Hematopoietic multipotent progenitor cell treated with erythropoietin and hydrocortisone succinate and interleukin-3 and kit ligand, for 8 days (in vitro differentiated cells): ENCODE measurements around the gene TEAD1.

Experiments
- DNase-seq: peaks from one replicate; pipeline ENCODE4 v3.0.0-alpha.2; 2015

Gene TEAD1

DNA sequence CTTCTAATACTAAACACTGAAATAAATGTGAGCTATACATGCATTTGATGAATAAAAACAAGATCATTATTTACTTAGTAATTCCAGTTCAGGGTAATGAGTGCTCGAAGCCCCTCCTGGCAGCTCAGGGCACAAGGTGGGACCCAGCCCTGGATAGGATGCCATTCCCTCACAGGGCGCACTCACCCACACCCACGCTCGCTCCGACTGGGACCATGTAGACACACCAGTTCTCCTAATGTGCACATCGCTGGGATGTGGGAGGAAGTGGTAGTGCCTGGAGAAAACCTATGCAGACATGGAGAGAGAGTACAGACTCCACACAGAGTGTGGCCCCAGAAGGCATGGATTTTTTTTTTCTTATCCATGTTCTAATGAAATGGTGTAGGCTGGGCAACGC lies 290.4 kb downstream of the TEAD1 start:
- DNase-seq: no peak

GRCh38 chr11:12966002-12966401 lies 291.8 kb downstream of the TEAD1 start:
- DNase-seq: no peak

DNA sequence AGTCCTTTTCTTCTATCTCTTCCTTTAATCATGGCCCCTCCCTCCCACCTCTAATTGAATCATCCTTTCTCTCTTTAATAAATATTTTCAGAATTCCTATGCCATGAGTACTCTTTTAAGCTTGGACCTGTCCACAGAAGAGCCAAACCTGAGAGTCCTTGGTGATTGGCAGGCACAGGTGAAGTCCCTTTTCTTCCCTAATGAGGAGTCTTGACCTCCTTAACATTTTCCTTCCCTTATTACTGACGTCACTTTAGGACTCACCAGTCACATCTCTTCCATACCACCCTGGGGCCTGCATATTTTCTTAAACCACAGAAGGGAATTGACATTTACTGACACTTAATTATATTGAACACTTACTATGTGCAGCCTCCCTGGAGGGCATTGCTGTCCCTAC lies 293.9 kb downstream of the TEAD1 start:
- DNase-seq: no peak

DNA sequence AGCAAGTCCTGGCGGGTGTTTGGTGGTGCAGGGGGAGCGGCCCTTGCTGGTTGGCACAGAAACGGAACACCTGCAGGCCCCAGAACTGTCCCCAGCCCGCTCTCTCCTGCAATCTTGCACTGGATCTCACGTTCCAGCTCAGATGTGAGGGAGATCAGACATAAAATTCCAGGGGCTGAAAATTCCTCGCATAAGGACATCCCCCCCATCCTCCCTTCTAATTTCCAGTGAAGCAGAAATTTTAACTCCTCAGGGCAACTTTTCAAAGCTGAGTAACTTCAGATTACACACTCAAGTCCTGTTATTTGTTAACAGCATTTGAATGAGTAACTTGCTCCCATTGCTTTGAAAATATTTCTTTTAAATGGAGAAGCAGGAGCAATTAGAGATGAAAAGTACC lies 294.6 kb downstream of the TEAD1 start:
- no peak for DNase-seq

DNA sequence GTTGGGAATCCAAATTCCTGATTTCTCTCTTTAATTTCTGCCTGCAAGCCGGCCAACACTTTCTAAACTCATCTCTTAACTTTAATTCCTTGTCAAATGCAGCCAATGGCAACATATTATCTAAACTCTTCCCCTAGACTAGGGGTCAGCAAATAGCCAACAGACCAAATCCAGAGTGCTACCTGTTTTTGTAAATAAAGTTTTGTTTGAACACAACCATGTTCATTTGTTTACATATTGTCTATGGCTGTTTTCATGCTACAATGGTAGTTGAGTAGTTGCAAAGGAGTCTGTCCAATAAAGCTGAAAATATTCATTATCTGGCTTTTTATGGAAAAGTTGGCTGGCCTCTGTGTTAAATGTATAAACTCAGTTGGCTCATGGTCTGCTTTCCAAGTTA lies 297.7 kb downstream of the TEAD1 start:
- DNase-seq: no peak

- DNase-seq: no peak
These were observed 299.4 kb downstream of the TEAD1 start for GRCh38 chr11:12973528-12974181.

- no peak for DNase-seq
These were observed 301.0 kb downstream of the TEAD1 start for GRCh38 chr11:12975195-12975594.

DNA sequence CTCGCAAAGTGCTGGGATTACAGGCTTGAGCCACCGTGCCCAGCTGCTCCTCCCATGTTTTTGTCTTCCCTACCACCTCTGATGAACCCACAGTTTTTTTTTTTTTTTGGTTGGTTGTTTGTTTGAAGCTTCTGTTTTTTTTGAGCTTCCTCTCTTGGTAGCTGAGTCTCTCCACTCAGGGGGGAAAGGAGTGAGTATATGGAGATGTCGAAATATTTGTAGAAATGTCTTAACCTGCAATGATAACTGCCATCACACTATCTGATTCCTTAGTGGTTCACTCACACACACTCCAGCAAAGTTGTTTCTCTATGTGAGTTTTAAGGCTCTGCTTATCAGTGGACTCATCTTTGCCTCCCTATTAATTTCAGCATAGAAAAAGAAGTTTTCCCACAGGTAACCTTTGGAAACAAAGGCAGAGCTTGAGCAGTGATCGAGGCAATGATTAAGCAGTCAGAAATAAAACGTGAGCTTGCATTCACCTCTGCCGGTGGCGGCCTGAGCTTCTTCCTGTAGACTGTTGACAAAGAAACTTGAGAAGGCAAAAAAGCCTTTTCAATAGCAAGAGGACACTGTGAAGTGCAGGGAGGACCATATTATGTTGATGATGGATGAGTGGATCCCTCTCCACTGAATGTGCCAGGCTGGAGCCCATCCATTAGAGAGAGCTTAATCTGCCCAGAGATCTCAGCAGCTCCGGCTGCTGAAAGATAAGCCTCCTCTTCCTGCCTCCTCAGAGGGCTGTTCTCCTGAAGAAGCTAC lies 305.9 kb downstream of the TEAD1 start:
- peak; percentile 10 for DNase-seq

DNA sequence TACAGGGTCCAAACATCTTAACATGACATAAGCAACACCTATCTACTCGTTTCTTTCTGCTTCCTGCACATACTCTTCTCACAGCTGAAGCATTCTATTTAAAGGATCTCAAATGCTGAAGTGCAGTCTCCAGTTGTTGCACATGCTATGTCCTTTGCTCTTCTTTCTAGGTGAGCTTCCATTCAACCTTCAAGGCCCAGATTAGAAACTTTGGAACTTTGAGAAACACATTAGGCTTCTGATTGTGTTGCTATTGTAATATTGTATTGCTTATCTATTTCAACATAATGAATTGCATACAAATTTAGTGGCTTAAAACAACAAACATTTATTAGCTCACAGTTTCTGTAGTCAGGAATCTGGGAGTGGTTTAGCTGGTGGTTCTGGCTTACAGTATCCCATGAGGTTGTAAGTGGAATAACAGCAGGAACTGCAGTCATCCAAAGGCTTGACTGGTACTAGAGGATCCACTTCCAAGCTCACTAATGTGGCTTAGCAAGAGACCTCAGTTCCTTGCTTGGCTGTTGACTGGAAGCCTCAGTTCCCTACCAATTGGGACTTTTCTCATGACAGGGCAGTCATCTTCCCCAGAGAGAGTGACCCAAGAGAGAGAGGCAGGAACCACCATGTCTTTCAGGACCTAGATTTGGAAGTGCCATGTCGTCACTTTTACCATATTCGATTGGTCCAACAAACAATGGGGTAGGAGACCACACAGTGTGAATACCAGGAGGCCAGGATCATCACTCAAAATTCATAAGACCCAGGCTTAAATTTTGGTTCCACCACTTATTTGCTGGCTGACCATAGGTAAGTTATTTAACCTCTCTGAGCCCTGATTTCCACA lies 307.7 kb downstream of the TEAD1 start:
- DNase-seq: no peak

- DNase-seq: no peak
These were observed 309.1 kb downstream of the TEAD1 start for GRCh38 chr11:12983336-12983735.

DNA sequence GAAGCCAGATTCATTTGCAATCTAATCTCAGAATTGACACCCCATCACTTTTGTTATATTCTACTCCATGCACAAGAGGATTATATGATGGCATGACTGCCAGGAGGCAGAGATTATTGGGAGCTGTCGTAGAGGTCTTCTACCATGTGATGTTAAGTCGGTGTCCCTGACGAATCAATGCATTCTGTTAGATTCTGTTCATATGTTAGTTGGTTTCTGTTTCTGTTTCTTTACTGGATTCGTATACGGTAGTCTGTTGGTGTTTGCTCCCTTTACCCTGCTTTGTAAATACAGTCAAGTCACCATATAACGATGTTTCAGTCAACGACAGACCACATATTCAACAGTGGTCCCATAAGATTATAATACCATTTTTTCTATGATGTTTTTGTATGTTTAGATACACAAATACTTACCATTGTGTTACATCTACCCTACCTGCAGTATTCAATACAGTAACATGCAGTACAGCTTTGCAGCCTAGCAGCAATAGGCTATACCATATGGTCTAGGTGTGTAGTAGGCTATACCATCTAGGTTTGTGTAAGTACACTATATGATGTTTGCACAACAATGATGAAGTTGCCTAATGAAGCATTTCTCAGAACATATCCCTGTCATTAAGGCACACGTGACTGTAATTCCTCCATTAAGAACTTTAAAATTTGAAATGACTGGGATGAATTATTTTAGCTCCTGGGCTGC lies 312.1 kb downstream of the TEAD1 start:
- DNase-seq: no peak

- DNase-seq: peak; percentile 13
These were observed 315.4 kb downstream of the TEAD1 start for GRCh38 chr11:12989428-12990161.

- no peak for DNase-seq
These were observed 315.9 kb downstream of the TEAD1 start for GRCh38 chr11:12990162-12990480.

DNA sequence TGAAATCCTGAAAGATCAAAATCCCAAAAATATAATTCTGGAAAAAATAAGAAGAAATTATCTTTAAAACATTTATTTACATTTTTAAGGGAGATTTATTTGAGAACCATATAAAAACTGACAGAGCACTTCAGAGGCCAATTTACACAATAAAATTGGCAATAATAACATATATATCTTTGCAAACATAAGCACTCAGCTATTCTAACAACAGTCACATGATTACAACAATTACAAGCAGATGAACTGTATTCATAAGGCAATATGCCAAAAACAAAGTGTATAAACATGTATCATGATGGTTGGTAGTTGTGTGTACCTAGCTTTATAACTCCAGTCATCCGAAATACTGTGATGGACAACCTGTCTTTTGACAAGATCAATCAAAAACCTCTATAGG lies 317.2 kb downstream of the TEAD1 start:
- DNase-seq: no peak

- no peak for DNase-seq
These were observed 319.4 kb downstream of the TEAD1 start for GRCh38 chr11:12993626-12994025.
